Limb (tissue), 2 donors: ENCODE measurements around the gene TLL1.

ENCODE experiments used
- DNase-seq, 2 donors: peaks; one replicate each; pipeline ENCODE4 v3.0.0-alpha.2; 2016; ENCODE audit errors: extremely low spot score in 2 of 2

TLL1 gene

DNA sequence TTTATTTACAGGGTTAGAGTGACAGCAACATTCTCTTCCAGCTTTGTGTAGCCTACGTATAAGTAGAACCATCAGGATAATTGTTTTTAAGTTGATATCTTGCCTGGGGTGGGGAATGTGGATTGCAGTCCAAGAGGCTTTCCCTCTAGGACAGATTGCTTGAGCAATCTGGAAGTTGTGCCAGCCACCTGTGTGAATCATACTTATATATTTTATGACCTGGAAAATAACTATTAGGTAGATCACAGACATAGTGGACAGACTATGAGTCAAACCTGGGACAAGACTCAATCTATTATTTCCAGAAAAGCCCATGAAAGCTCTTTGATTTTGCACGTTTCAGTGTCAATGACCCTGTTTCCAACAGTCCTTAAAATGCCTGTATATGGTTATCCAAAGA, 98.9 kb downstream of the TLL1 start:
- DNase-seq = no peak

DNA sequence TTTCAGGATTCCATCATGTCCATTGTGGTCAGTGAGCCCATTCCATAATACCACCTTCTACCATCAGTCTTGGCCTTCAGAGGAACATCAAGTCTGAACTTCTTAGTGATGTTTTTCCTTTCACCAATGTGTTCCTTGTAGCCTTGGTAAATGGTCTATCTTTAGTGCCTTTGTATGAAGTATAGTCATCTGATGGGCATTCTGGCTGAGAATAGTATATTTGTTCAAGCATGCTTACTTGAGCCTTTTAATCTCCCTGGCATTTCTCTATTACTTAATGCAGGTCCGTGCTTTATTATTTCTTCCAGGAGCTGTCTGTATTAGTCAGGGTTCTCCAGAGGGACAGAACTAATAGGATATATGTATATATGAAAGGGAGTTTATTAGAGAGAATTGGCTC, 99.7 kb downstream of the TLL1 start:
- DNase-seq = no peak

DNA sequence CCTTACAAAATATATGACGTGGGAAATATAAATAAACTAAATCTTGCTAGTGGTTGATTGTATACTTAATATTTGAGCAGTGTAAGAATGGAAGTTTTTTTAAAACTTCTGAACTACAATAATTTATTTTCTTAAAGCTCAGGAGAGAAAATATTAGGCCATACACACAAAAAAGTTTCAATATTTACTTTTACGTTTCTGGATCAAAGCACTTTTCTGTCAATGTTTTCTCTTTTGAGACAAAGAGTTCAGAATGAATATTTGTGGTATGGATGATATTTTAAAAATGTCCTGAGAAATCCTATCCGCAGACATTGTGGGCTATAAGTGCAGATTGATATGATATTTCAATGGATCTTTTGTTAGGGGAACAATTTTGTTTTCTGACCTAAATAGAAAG, 109.9 kb downstream of the TLL1 start:
- DNase-seq = no peak

DNA sequence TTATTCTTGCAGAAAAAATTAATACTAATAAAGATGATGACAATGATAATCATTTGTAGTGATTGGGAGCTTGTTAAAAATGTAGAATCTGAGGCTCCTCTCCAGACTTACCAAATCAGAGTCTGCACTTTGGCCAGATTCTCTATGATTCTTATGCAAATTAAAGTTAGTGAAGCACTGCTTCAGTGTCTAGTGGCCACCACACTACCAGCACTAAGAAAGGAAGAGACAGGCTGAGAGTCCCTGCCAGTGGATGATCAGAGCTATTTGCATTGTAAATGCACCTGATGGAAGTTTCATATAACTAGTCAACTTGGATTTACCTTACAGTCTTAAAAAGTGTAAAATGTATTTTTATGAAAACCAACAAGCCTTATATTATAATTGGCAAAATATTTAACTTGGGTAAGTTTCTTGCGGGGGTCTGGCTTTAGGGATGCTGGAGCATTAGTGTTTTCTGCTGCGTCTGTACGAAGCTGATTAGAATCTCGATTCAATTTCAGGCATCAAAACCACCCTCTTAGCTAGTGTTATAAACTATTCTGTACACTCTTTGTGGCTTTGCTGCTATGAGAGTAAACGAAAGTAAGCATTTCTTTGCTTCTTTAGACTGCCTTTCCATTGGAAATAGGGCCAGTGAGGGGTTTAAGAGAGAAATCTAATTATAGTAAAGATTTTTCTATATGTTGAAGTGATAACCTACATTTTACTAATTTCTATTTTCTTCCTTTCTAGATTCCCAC, 114.1 kb downstream of the TLL1 start:
- no peak for DNase-seq

DNA sequence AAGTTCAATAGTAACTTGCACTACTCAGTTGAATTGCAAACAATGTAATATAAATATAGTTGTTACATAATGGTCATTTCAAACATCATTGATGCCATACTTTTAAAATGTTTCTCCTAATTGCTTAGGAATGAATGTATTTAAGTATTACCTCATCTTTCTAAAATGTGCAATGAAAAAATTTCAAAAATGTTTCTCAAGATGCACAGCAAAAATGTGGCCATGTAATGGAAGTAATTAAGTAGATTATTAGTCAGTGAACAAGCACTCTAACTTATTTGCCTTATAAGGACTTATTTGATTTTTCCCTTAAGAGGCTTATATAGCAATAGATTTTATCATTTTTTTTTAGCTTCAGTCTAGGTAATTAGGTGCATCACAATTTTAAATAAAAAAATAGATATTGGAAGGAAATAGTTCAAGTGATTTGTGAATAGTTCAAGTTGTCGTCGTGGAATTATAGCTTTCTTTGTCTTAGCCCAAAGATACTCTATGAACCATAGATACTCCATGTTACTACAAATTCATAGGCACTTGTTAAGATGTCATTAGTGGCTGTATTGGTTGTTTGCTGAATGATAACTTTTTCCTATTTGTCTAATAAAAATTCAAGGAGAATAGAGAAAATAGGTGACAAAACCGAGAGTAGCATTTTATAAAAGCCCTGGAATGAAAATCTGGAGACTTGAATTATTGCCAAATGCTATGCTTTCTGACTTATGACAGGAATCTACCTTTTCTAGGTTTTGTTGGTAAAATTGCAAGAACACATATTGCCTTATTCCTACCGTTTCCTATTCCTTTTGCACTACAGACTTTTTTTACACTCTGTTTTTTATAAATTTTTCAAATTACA, 118.5 kb downstream of the TLL1 start:
- no peak for DNase-seq

DNA sequence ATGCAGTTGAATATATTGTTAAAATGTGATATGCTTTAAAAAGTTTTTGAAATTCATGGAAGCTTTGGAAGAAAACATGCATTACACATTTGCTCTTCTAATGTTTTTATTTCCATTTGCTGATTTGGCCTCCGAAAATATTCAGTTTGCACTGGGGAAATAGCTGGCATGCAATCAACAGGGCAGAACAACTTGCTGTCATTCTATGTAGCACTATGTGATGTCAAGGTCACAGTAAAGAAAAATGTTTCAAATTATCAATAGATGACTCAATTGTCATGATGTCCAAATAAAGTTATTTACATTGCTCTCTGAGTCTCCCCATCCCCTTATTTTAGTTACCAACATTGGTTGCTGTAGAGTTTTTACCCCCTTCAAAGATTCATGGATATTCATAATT, 119.2 kb downstream of the TLL1 start:
- DNase-seq = no peak

DNA sequence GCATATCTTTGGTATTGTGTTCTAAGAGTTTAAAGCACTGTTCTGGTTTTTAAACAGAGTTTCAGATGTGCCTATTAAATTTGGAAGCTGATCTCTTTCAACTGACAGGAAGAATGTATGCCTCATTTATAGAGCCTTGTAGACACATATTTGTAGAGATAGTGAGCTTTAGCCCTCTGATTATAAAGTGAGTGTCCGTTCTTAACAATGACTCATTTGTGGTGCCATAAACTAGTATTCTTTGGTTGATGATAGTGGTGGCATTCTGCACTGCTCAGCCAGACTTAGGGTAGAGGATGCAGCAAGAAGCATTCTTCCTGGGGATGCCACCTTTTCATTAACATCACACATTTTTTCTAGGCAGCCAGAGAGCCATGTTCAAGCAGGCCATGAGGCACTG, 121.7 kb downstream of the TLL1 start:
- DNase-seq = no peak

DNA sequence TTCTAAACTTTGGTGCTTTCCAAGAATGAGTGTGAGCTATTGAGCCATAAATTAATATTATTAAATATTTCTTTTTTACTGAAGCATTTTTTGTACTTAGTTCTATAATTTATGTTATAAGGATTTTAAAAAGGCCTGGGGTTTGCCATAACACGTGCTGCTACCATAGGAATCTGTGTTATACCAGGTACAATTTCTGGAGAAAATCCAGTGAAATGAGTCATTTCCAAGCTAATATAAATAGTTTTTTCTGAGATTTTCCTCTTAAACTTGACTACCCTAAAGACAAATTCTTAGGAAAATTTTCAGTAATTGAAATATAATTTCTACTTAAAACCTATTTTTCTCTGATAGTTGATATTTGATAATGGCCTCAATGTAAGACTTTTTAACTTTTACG, 130.8 kb downstream of the TLL1 start:
- DNase-seq = no peak

DNA sequence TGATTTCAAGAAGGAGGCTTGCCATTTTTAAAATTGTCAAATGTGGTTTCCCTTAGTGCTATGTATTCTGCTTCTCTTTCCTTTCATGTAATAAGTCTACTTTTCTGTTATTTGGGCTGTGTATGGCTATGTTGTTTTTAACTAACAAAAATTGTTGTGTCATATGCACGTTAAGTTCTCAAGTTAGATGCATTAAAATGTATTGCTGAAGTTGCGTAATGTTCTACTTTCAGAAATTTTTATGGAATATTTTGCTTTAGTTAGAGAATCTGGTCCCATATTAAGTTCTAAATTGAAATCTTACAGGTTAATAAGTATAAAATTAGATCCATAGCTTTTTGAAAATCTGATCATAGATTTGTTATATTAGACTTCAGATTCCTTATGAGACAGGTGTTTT, 133.2 kb downstream of the TLL1 start:
- no peak for DNase-seq

DNA sequence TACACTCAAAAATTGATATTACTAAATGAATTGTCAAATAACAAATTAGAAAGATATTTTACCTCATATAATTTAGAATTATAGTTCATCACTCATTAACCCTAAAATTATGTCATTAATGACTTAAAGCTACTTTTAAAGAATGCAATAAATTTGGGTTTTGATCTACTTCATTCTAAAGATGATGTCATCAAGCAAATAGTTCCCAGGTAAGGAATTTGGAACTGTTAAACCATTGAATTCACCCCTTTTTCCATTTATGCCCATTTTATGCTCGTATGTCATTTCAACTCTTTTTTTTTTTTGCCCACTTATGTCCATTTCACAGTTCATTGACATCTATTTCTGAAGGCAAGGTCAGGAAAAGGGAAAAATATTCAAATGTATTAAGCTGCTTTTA, 135.5 kb downstream of the TLL1 start:
- no peak for DNase-seq

DNA sequence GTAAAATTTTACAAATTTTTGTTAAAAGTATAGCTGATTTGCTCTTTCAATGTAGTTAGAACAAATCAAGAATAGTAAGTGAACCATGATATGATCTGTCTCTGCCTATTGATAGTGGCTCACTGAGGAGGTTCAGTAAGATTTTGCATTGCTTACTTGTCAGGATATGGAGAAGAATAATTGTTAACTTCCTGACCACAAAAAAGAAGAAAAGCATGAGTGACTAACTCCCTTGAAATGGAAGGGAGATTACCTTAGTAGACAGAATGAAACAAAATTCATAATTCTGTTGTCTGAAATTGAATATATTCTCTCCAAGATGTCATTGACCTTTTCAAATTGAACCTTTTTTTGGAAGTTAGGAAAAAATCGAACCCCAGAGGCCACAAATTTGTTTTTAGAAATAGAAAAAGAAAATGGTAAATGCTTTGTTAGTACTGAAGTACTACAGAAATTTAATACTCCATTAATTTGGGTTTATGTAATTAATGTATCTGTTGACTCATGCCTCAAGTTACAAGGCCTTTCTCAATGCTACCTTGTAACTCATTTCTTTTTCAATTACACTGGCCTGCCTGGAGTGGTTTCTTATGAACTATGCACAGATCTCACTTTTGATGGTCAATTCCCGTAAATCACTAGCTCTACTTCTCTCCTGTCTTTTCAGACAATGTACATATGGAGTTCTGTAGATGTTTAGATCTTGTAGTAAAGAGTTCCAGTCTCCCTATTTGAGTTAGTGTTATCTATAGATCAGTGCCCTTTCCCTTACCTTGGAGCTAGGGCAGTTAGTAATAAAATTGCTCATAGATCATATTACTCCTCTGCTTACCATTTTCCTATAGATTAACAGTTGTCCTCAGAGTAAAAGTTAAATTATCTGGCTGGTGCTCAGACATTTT, 139.3 kb downstream of the TLL1 start:
- no peak for DNase-seq

DNA sequence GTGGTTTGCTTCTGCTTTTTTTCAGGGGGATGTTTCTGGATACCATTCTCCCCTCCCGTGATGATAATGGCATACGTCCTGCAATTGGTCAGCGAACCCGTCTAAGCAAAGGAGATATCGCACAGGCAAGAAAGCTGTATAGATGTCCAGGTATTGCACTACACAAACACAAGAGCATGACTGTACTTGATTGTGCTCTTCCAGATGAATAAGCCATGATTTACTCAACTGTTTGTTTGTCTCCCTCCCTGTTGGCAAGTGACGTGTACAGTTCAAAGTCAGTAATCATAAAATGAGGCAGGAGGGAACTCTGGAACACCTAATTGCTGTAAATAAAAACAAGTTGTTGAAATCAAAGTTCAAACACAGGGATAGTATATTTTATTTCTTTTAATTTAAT, 141.4 kb downstream of the TLL1 start:
- DNase-seq = no peak

DNA sequence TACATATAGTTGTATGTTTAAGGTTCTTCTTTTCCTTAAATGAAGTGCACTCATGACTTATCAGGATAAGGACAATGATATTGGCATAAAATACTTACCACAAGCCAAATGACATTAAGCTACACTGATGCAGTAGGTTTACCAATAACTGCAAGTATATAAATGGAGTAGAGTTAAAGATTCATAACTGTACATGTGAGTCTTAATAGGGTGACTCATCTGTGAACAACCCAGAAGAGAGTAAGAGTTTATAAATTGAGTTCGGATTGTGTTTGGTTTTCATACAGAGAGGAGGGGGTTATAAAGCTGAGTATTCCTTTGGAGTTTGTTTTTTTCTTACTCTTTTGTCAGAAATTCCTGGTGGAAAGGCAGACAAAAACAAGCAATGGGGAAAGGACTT, 144.8 kb downstream of the TLL1 start:
- no peak for DNase-seq

DNA sequence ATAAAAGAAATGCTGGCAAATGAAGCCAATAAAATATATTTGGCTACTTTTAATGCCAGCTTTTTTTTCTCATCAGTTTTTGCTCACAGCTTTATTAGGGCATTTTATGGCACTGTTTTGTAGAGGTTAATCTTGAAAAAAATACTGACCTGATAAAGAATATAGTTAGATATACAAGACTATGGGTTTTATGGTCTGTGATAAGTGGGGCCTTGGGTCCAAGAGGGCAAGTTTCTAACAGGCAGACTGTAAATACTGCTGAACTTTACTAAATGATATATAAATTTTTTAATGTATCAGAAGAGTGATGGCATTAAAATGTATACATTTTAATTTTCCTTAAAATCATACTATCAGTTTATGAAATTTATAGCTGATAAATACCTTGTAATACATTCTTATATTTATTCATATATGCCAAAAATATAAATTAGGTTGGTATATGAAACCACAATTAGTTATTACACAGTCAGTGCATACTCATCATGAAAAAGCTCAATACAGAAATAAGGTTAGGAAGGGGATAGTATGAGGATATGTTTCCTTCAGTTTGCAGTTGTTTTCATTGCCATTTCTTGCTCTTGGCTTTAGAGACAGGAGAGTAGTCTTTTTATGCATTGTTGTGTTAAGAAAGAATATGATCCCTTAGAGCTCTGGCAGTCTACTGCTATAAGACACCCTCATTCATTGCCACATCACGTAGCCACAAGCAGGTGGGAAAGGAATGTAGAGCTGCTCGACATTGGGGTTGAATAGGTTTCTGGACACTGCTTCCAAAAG, 146.6 kb downstream of the TLL1 start:
- DNase-seq = no peak

DNA sequence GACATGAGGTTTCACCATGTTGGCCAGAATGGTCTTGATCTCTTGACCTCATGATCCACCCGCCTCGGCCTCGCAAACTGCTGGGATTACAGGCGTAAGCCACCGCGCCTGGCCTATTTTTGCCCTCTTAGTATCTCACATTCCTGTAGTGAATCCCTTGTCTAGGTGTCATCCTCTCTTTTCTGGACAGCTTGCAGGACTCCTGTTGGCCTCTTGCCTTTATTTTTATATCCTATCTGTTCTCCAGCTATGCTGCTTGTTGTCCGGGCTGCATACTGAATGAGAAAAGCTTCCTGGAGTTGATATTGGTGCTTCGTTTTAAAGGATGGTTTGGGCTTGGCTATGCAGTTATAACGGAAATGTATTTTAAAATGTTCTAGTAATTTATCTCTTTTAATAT, 148.6 kb downstream of the TLL1 start:
- no peak for DNase-seq

DNA sequence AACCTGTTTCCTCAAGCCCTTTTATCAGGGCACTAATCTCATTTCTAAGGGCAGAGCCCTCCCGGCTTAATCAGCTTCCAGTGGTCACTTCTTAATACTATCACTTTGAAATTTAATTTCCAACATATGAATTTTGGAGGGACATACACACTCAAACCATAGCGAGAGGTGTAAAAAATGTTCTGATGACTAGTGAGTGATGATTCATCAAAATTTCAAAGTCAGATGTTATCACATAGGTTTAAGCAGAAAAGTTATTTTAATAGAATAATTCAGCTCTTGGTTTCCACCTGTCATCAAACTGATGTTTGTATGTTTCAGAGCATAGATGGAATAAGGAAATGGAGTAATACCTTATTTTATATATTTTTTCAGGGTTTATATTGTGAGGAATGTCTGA, 161.9 kb downstream of the TLL1 start:
- no peak for DNase-seq

DNA sequence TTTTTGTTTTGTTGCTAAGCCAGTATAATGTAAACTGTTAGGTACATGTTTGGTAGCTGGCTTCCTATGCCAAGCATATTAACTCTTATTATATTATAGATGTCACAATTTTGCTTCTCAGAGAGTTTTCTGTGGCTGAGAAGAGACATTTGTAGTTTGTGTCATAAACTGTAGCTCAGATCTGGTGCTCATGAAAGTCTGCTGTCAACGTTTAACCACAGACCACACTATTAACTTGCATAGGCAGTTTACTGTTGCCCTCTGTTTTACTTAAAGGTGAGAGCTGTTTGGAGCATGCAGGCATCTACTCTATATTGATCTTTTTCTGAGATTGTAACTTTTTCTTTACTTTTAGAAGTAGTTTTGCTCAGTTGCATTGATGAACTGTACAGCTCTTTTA, 166.8 kb downstream of the TLL1 start:
- DNase-seq = no peak

DNA sequence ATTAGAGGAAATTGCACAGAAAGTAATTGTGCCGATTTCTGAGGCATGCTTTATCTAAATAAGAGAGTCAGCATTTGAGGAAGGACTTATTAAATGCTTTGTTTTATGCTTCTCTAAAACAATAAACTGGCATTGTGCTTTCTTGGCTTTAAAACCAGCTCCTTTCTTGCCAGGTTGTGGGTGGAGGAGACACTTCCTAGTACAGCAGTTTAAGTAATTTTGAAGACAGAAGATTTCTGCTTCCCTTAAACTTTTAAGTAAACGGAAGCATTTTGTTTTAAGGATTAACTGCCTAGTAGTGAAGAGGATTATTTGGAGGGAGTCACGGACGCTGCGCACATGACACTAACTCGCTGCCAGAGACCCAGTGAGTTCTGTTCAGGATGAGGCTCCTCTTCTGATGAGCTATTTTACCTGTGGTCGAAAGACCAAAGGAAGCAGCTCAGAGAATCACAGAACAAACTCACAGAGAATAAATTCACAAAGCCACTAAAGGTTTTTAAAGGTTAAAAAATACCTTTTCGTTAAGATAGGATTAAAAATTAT, 169.5 kb downstream of the TLL1 start:
- DNase-seq = no peak

DNA sequence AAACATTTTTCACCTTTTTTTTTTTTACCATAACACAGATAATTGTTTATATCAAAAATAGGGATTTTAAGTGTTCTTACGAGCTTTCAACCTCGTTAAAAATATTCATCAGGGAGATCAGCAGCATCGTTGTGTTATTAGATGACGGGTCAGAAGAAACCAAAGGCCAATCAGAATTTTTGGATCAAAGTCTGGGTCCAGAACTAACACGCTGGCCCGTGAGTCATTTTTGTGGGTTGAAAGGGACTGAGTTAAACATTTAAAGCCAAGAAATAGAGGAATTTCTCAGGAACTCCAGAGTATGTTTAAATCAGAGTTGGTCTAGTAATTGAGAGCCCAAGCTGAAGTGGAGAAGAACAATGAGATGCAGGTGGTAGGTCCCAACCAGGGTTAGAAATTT, 170.8 kb downstream of the TLL1 start:
- DNase-seq = no peak

DNA sequence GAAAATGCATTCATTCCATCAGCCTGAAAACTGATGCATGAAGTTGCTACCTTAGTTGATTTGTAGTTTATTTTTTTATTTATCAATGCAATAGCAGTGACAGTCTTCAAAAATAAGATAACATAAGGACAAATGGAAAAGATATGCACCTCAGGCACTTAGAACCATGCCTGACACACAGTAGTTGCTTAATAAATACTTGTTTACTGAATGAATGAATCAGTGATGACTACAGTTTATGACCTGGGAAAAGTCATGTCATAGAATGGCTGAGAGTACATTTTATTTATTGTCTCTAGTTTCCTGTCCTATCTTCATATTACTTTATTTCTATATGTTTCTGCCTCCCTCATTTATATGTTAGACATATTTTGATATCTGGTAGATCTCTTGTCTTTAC, 171.8 kb downstream of the TLL1 start:
- no peak for DNase-seq

DNA sequence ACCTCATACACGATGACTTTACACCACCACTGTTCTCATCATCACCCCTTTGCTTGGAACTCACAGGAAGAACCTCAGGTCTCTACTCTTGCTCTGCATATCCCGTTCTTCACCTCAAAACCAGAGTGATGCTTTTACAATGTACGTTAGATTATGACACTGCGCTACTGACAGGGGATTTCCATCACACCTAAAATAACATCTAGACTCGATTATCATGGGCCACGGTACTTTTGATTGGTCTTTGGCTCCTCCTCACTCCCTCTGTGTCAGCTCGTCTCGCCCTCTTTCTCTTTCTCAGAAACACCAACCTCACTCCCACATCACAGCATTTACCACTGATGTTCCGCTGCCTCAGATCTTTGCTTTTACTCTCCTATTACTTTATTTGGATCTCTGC, 172.4 kb downstream of the TLL1 start:
- no peak for DNase-seq
